Prostate gland (tissue), 2 donors: Measurements from ENCODE around the gene NOC4L. TPM values are rescaled to one million over a fixed set of nuclear protein-coding genes. Genes with fewer than 3 reads are reported as not detected.
"Not testable (repeated sequence)": the region's sequence is repeated elsewhere in the genome, so short reads cannot be mapped to it uniquely, and the experiment has no call there.

Experiments used
- DNase-seq: peaks from one replicate; pipeline ENCODE4 v3.0.0-alpha.2; 2019; ENCODE audit warnings: low spot score
- H3K27ac ChIP-seq, 2 donors: fragments of 200-600 bp; sonication (generic); 2 replicates each; pipeline ENCODE4 v1.5.1; 2017 to 2019
- H3K27me3 ChIP-seq: fragments of 200-600 bp; sonication (generic); replicated peaks from 2 replicates; pipeline ENCODE4 v1.5.1; 2019; ENCODE audit not compliant: insufficient read depth
- H3K36me3 ChIP-seq, 2 donors: fragments of 200-600 bp; sonication (generic); 1 replicate in 1 of 2; 2 replicates in 1 of 2; pipeline versions ENCODE4 v1.5.1 to v1.8.1; 2017 to 2019
- H3K4me1 ChIP-seq: fragments of 200-600 bp; sonication (generic); replicated peaks from 2 replicates; pipeline ENCODE4 v1.5.1; 2019
- H3K4me3 ChIP-seq, 2 donors: fragments of 200-600 bp; sonication (generic); 2 replicates each; pipeline ENCODE4 v1.5.1; 2017 to 2019
- H3K9me3 ChIP-seq: fragments of 200-600 bp; sonication (generic); 2 replicates; pipeline ENCODE4 v1.5.1; 2017
- POLR2A ChIP-seq: fragments of 450-650 bp; IDR thresholded peaks from one replicate; pipeline ENCODE4 v1.6.1; 2016; ENCODE audit warnings: antibody characterized with exemption, mild to moderate bottlenecking
- POLR2AphosphoS5 ChIP-seq: sonication (generic); formaldehyde crosslinking; IDR thresholded peaks from one replicate; pipeline ENCODE4 v1.6.1; 2017; ENCODE audit warnings: antibody characterized with exemption
- WGBS: methylation state at CpG from one replicate; pipeline ENCODE4 v1.1.5; 2018; 5-methylcytosine and 5-hydroxymethylcytosine counted together
- intact Hi-C: fragments of 100-400 bp; cut with DNase I; formaldehyde crosslinking; loops from one replicate; pipeline ENCODE4 v1.14.2; 2022
- total RNA-seq, 2 donors: library from RNA; depleted of rRNA; stranded (reverse); fragments of >200 nt; gene quantifications; one replicate each; pipeline ENCODE4 v1.1.0, GENCODE V29; 2016
- TF ChIP-seq, protein P1 (sequence below), 4 experiments: fragments of 200-600 bp in 2 of 4; fragments of 450-650 bp in 2 of 4; sonication (generic) in 2 of 4; IDR thresholded peaks; 1 replicate in 3 of 4; 2 replicates in 1 of 4; pipeline ENCODE4 v1.5.1; 2016 to 2019; ENCODE audit warnings: antibody characterized with exemption in 4 of 4, mild to moderate bottlenecking in 2 of 4, moderate library complexity in 2 of 4

Gene NOC4L
- total RNA-seq, 2 donors from 2014 or later, result 12.4 to 32.5 TPM

DNA sequence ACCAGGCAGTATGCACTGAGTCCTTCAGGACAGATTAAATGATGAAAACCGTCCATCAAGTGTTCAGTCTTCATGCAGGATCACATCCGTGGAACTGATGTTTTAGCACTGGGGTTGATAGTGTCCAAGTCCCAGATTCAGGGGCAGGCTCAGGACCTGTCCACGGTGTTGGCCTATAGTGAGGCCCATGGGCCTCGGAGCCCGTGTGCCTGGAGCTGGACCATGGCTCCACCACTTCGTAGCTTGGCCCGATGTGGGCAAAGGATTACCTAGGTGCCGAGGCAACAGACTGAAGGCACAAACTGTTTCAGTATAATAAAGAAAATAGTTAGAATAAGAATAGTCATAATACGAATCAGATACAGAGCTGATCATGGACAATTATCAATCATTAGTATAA lies 42.0 kb upstream of the NOC4L start:
- no peak for DNase-seq
- TF ChIP-seq POLR2A, result no peak
- TF ChIP-seq, protein P1, sequence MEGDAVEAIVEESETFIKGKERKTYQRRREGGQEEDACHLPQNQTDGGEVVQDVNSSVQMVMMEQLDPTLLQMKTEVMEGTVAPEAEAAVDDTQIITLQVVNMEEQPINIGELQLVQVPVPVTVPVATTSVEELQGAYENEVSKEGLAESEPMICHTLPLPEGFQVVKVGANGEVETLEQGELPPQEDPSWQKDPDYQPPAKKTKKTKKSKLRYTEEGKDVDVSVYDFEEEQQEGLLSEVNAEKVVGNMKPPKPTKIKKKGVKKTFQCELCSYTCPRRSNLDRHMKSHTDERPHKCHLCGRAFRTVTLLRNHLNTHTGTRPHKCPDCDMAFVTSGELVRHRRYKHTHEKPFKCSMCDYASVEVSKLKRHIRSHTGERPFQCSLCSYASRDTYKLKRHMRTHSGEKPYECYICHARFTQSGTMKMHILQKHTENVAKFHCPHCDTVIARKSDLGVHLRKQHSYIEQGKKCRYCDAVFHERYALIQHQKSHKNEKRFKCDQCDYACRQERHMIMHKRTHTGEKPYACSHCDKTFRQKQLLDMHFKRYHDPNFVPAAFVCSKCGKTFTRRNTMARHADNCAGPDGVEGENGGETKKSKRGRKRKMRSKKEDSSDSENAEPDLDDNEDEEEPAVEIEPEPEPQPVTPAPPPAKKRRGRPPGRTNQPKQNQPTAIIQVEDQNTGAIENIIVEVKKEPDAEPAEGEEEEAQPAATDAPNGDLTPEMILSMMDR (IDR thresholded peaks at IDR 0.05), result no peak
- TF ChIP-seq POLR2AphosphoS5, result no peak
- WGBS, result 90% methylated on average over 9 of the region's 9 CpGs
- H3K9me3 ChIP-seq, result no peaks in the 10 kb centered on the region
- intact Hi-C loops, result no loop called here
- H3K27me3 ChIP-seq, result no peaks in the 10 kb centered on the region
- no peaks in the 10 kb centered on the region for H3K36me3 ChIP-seq
- H3K4me1 ChIP-seq, result no peaks in the 10 kb centered on the region
- no peak overlapping the region for H3K4me3 ChIP-seq
- H3K27ac ChIP-seq, result no peak overlapping the region

DNA sequence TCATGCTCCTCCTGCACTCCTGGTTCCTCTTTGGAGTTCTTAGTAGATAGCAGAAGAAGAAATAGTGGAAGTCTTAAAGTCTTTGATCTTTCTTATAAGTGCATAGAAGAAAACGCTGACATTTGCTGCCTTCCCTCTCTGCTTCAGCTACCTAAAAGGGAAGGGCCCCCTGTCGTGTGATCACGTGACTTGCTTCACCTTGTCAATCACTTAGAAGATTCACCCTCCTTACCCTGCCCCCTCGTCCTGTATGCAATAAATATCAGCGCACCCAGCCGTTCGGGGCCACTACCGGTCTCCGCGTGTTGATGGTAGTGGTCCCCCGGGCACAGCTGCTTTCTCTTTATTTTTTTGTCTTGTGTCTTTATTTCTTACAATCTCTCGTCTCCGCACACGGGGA lies 41.2 kb upstream of the NOC4L start:
- intact Hi-C loops, DNase-seq, H3K36me3 ChIP-seq, H3K27ac ChIP-seq, H3K27me3 ChIP-seq, H3K4me3 ChIP-seq, H3K4me1 ChIP-seq, H3K9me3 ChIP-seq: not testable (repeated sequence)
- 82% methylated on average over 14 of the region's 14 CpGs for WGBS

DNA sequence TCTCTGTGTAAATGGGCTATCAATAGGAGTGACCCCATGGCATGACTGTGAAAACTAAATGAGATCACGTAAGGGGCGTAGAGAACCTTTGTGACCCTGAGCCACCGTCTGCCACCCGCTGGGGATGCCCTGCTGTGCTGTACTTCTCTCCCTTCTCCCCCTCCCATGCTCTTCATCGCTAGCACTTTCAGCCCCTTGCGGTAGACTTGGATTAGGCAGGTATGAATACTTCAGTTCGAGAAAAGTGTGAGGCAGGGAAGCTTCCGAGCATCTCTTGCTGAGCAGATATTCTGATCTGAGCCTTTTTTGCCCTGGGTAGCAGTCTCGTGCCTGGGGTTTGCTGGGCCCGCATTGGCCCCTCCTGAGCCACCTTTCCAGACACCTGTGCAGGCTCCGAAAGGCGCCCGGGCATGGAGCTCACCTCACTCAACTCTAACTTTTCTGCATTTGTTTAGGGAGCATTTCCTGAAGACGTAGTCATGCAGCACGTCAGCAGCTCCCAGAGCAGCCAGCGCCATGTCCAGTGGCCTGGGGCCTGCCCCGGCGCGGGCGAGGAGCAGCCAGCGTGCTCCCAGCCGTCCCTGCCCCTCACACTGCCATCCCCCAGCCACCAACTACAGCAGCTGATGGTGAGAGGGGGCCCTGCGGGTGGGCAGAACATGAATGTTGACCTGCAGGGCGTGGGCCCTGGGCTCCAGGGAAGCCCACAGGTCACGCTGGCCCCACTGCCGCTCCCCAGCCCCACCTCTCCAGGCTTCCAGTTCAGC lies 40.5 kb upstream of the NOC4L start:
- Histone ChIP-seq H3K27ac (no peak overlapping the region), H3K36me3 (no peaks in the 10 kb centered on the region), H3K4me1 (no peaks in the 10 kb centered on the region), H3K9me3 (no peaks in the 10 kb centered on the region), H3K4me3 (no peak overlapping the region), H3K27me3 (no peaks in the 10 kb centered on the region)
- 90% methylated on average over 25 of the region's 26 CpGs for WGBS
- TF ChIP-seq POLR2A (no peak), POLR2AphosphoS5 (no peak)
- TF ChIP-seq, protein P1 (IDR thresholded peaks at IDR 0.05), result no peak
- intact Hi-C loops, result no loop called here
- no peak for DNase-seq

DNA sequence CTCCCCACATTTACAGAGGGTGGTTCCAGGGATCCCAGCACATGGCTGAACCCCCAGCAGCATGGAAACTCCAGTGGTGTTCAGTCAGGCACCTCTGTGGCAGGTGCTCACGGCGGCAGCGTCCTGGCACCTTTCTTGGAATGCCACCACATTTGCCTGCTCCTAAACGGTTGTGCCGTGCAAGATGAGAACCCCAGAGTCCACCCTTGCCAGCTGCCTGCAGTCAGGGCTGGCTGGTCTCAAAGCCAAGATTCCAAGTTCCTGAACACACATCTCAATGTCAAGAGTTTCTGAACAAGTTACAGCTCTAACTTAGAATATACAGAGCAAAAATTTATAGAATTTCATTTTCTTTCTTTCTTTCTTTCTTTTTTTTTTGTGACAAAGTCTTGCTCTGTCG lies 38.8 kb upstream of the NOC4L start:
- intact Hi-C loops, result no loop called here
- Histone ChIP-seq H3K27me3 (no peaks in the 10 kb centered on the region), H3K36me3 (no peaks in the 10 kb centered on the region), H3K4me3 (no peak overlapping the region), H3K27ac (no peak overlapping the region), H3K4me1 (no peaks in the 10 kb centered on the region), H3K9me3 (no peaks in the 10 kb centered on the region)
- WGBS, result 88% methylated on average over 6 of the region's 6 CpGs
- no peak for TF ChIP-seq POLR2AphosphoS5
- no peak for TF ChIP-seq POLR2A
- TF ChIP-seq, protein P1 (IDR thresholded peaks at IDR 0.05), result no peak
- DNase-seq, result no peak

DNA sequence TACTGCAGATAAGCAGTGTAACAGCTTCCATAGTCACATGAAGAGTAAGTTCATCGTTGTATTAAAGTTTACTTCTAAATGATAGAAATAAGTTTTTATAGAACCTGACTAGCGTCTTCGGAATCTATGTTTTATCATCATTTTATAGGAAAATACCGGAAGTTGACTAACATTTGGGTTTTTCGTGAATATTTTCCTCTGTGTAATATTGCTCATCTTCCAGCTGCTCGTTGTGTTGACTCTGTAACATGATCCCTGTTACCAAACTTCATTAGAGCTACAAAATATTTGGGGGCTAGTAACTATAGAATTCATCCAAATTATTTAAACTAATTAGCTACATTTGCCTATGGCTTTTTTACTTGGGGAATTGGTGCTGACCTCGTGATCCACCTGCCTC lies 37.3 kb upstream of the NOC4L start:
- H3K4me3 ChIP-seq, result no peak overlapping the region
- intact Hi-C loops, result no loop called here
- H3K36me3 ChIP-seq, result no peaks in the 10 kb centered on the region
- TF ChIP-seq, protein P1 (IDR thresholded peaks at IDR 0.05), result no peak
- TF ChIP-seq POLR2AphosphoS5, result no peak
- no peak for TF ChIP-seq POLR2A
- H3K9me3 ChIP-seq, result no peaks in the 10 kb centered on the region
- H3K27ac ChIP-seq, result no peak overlapping the region
- H3K27me3 ChIP-seq, result no peaks in the 10 kb centered on the region
- WGBS, result 85% methylated on average over 7 of the region's 7 CpGs
- no peak for DNase-seq
- no peaks in the 10 kb centered on the region for H3K4me1 ChIP-seq
